Measurements from ENCODE around the gene GRIK4. TPM values are rescaled to one million over a fixed set of nuclear protein-coding genes. Genes with fewer than 3 reads are reported as not detected.

Gene GRIK4
- total and polyA plus RNA-seq, 2 donors (not counting 1 experiment from before 2014, with no cell fraction given) = 0.12 to 0.27 TPM

DNA sequence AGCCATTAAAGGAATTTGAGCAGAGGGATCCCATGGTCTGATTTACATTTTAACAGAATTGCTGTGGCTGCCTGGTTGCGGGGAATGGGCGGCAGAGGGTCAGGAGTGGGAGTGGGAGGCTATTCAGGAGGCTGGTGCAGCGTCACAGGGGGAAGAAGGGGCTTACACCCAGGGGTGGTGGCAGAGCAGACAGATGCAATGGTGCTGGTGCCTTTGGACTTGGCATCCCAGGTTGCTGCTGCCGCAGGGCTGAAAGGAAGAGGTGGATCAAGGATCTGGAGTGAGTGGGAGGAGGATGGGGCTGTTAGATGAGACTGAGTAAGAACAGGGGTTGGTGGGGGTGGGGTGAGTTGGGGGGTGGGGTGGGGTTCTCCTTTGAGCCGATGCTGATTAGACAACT is 38.5 kb downstream of the GRIK4 start:
- no peaks in the 10 kb centered on the region for H3K27me3 ChIP-seq (replicated peaks in 1 of 4; ENCODE audit: control extremely low read depth in 1 of 4, control insufficient read depth in 3 of 4, insufficient read depth in 4 of 4, low read length in 3 of 4)
- no peaks in the 10 kb centered on the region for H3K9me3 ChIP-seq (ENCODE audit: control extremely low read depth in 1 of 3, control insufficient read depth in 2 of 3, insufficient read depth in 1 of 3, low read length in 2 of 3)
- H3K27ac Mint-ChIP-seq = no peak overlapping the region
- POLR2A ChIA-PET = no interaction called here
- peaks cover 9% of the 10 kb centered on the region for H3K27me3 Mint-ChIP-seq
- no peaks in the 10 kb centered on the region for H3K9me3 Mint-ChIP-seq (ENCODE audit: insufficient read depth)
- no peaks in the 10 kb centered on the region for H3K36me3 ChIP-seq (replicated peaks in 1 of 2; ENCODE audit: control extremely low read depth in 1 of 2, control insufficient read depth in 1 of 2, extremely low read depth in 1 of 2, insufficient read depth in 2 of 2, low read length in 1 of 2)
- CTCF ChIA-PET = no interaction called here
- ATAC-seq (ENCODE audit: low read depth) = no peak
- no peaks in the 10 kb centered on the region for H4K20me1 ChIP-seq (ENCODE audit: control insufficient read depth, insufficient read depth, low read length, poor library complexity, severe bottlenecking)
- H3K4me1 ChIP-seq (ENCODE audit: control insufficient read depth in 2 of 2, insufficient read depth in 2 of 2, low read length in 2 of 2) = peaks cover 19 to 26% of the 10 kb centered on the region in 2 donors
- 83% methylated on average over 5 of the region's 5 CpGs for WGBS (ENCODE audit: insufficient coverage)
- no peak overlapping the region for H3K4me2 ChIP-seq (replicated peaks; ENCODE audit: low read depth, low read length, poor library complexity, severe bottlenecking)
- intact Hi-C loops (cut with micrococcal nuclease) = no loop called here
- TF ChIP-seq EZH2 (IDR thresholded peaks at IDR 0.05; ENCODE audit: borderline replicate concordance, insufficient read depth, low read depth, low read length, poor library complexity, severe bottlenecking) = no peak
- TF ChIP-seq, protein P1, sequence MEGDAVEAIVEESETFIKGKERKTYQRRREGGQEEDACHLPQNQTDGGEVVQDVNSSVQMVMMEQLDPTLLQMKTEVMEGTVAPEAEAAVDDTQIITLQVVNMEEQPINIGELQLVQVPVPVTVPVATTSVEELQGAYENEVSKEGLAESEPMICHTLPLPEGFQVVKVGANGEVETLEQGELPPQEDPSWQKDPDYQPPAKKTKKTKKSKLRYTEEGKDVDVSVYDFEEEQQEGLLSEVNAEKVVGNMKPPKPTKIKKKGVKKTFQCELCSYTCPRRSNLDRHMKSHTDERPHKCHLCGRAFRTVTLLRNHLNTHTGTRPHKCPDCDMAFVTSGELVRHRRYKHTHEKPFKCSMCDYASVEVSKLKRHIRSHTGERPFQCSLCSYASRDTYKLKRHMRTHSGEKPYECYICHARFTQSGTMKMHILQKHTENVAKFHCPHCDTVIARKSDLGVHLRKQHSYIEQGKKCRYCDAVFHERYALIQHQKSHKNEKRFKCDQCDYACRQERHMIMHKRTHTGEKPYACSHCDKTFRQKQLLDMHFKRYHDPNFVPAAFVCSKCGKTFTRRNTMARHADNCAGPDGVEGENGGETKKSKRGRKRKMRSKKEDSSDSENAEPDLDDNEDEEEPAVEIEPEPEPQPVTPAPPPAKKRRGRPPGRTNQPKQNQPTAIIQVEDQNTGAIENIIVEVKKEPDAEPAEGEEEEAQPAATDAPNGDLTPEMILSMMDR (IDR thresholded peaks at IDR 0.05) = no peak
- peaks cover 31% of the 10 kb centered on the region for H3K4me1 Mint-ChIP-seq
- no peaks in the 10 kb centered on the region for H3K79me2 ChIP-seq (ENCODE audit: control insufficient read depth, insufficient read depth, low read length)
- no peak overlapping the region for H3K9ac ChIP-seq (ENCODE audit: low read length)
- no peak overlapping the region for H3K4me3 ChIP-seq (ENCODE audit: control extremely low read depth in 1 of 5, extremely low read depth in 1 of 5, insufficient read depth in 1 of 5, low read depth in 2 of 5, low read length in 4 of 5)
- H3K4me3 Mint-ChIP-seq = no peak overlapping the region
- H3K27ac ChIP-seq (ENCODE audit: low read length in 2 of 2) = no peak overlapping the region
- DNase-seq = no peak
- H2AFZ ChIP-seq (ENCODE audit: insufficient read depth, low read depth, low read length, poor library complexity, severe bottlenecking) = no peak overlapping the region

DNA sequence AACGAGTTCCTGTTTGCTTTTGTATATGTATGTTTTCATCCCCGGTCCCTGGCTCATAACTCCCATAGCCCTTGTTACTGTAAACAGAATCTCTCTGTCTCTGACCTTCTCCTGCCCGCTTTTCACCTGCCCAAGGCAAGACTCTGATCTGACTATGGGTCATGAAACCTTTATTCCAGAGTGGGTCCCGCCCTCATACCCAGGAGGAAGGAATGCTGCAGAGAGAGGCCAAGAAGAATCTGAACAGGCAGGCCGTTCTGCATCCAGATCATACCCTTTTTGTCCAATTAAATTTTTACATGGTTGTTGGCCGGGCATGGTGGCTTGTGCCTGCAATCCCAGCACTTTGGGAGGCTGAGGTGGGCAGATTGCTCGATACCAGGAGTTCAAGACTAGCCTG is 39.6 kb downstream of the GRIK4 start:
- Mint-ChIP-seq H3K9me3 (ENCODE audit: insufficient read depth) (no peaks in the 10 kb centered on the region), H3K27me3 (peaks cover 9% of the 10 kb centered on the region), H3K4me1 (peaks cover 31% of the 10 kb centered on the region), H3K4me3 (no peak overlapping the region), H3K27ac (no peak overlapping the region)
- H3K4me2 ChIP-seq (replicated peaks; ENCODE audit: low read depth, low read length, poor library complexity, severe bottlenecking) = no peak overlapping the region
- DNase-seq = no peak
- CTCF ChIA-PET = no interaction called here
- H3K4me1 ChIP-seq (ENCODE audit: control insufficient read depth in 2 of 2, insufficient read depth in 2 of 2, low read length in 2 of 2) = peaks cover 11 to 20% of the 10 kb centered on the region in 2 donors
- H3K36me3 ChIP-seq (replicated peaks in 1 of 2; ENCODE audit: control extremely low read depth in 1 of 2, control insufficient read depth in 1 of 2, extremely low read depth in 1 of 2, insufficient read depth in 2 of 2, low read length in 1 of 2) = no peaks in the 10 kb centered on the region
- no peak overlapping the region for H3K4me3 ChIP-seq (ENCODE audit: control extremely low read depth in 1 of 5, extremely low read depth in 1 of 5, insufficient read depth in 1 of 5, low read depth in 2 of 5, low read length in 4 of 5)
- H3K79me2 ChIP-seq (ENCODE audit: control insufficient read depth, insufficient read depth, low read length) = no peaks in the 10 kb centered on the region
- no peaks in the 10 kb centered on the region for H4K20me1 ChIP-seq (ENCODE audit: control insufficient read depth, insufficient read depth, low read length, poor library complexity, severe bottlenecking)
- H3K27me3 ChIP-seq (replicated peaks in 1 of 4; ENCODE audit: control extremely low read depth in 1 of 4, control insufficient read depth in 3 of 4, insufficient read depth in 4 of 4, low read length in 3 of 4) = no peaks in the 10 kb centered on the region
- WGBS (ENCODE audit: insufficient coverage) = 71% methylated on average over 4 of the region's 7 CpGs
- H3K9me3 ChIP-seq (ENCODE audit: control extremely low read depth in 1 of 3, control insufficient read depth in 2 of 3, insufficient read depth in 1 of 3, low read length in 2 of 3) = no peaks in the 10 kb centered on the region
- ATAC-seq (ENCODE audit: low read depth) = no peak
- intact Hi-C loops (cut with micrococcal nuclease) = no loop called here
- no peak overlapping the region for H3K27ac ChIP-seq (ENCODE audit: low read length in 2 of 2)
- H2AFZ ChIP-seq (ENCODE audit: insufficient read depth, low read depth, low read length, poor library complexity, severe bottlenecking) = no peak overlapping the region
- no peak overlapping the region for H3K9ac ChIP-seq (ENCODE audit: low read length)
- POLR2A ChIA-PET = no interaction called here
- TF ChIP-seq EZH2 (IDR thresholded peaks at IDR 0.05; ENCODE audit: borderline replicate concordance, insufficient read depth, low read depth, low read length, poor library complexity, severe bottlenecking) = no peak
- TF ChIP-seq, protein P1 (IDR thresholded peaks at IDR 0.05) = no peak
